GM19238 (cell line): ENCODE measurements around the gene OCLN.
"Not testable (repeated sequence)": the region's sequence is repeated elsewhere in the genome, so short reads cannot be mapped to it uniquely, and the experiment has no call there.

Experiments
- DNase-seq: peaks from one replicate; pipeline ENCODE4 v3.0.0; 2011; ENCODE audit warnings: low spot score; ENCODE audit not compliant: insufficient read length

Gene OCLN

DNA sequence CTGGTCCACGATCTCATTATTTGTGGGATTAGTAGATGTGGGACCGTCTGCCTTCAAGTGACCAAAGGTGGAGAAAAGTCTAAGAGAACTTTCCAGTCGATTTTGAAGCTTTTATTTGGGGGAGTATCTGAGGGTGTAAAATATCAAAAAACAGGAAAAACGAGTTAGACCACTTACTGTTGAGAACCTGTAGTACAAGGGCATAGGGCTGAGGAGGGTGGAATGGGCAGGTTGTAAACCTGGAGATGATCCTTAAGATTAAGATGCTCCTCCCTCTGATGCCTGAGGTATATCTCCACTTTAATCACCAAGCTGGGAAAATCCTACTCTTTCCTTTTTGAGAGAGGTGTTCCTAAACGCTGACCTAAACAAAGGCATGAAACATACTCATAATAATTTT, 35.4 kb downstream of the OCLN start:
- no peak for DNase-seq

DNA sequence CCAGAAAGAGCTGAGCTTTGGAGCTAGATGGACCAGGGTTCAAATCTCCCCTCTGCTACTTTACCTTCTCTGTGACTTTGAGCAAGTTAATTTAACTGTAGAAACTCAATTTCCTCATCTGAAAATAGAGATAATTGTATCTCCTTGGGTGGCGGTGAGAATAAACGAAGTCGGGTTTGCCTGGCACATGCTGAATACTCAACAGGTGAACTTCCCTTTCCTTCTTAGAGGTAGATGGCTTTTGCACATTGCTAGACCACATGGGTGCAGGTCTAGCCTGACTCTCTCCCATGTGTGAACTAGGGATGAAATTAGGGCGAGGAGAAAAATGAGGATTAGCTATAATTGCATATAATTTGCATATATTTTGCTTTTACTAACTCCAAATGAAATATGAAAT, 36.0 kb downstream of the OCLN start:
- no peak for DNase-seq

DNA sequence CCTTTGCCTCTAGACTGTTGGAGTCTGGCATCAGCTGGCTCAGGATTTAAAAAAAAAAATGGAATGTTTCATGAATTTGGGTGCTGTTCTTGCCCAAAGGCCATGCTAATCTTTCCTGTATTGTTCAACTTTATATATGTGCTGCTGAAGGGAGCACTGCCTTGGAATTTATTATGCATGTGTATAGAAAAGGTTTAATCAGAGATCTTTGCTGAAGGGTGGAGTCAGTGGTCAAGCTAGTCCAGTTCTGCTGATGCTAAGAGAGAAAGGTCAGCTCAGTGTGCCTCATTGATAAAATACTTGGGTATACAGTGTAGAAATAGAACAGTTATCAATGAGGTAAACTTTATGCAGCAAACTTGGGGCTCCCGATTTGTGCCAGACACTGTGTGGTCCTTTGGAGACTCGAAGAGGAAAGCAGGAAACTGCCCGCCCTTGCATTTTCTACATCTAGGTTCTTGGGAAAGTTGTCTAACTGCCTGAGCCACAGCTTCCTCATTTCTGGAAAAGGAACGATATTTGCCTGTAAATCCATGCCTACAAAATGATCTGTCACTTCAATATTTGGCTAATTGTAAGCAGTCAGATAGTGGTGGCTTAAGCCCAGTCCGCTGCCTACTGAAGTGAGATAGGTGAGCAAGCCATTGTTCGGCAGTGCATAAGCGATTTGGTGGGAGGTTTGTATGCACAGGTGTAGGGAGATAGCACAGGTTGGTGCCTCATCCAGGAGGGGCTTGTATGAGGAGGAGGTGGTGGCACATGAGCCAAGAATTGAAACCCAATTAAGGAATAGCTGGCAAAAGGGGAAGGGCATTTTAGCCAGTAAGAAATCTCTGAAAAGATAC, 38.2 kb downstream of the OCLN start:
- DNase-seq, result no peak

DNA sequence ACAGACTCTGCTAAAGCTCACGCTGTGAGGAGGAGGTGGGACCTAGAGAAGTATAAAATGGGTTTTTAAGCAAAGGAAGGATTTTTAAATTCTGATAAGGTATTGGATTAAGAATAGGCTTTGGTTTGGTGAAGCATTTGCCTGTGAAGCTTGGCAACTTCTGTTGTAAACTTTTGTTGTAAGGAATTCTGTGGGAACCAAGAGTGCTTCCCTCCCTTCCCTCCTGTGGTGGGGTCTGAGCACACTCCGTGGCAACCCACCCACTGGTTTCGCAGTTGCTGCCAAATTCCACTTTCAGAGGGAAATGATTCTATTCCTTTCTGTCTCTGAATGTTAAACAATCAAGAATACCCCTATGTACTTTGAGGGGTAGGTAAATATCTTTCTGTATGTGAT, 38.8 kb downstream of the OCLN start:
- no peak for DNase-seq

DNA sequence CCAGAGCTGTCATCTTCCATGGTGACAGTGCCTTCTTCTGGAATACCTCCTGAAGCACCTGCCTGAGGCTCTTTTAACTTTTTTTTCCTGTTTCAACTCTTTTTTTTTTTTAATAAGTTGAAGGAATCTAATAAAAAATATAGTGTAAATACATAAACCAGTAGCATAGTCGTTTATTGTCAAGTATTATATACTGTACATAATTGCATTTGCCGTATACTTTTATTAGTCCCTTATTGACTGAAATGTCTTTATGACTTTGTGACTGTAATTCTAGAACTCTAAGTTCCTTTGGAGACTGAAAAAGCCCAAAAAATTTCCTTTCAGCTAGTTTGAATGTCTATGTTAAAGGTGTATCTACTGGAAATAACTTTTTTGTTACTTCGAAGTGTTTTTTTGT, 45.3 kb downstream of the OCLN start:
- not testable (repeated sequence) for DNase-seq

DNA sequence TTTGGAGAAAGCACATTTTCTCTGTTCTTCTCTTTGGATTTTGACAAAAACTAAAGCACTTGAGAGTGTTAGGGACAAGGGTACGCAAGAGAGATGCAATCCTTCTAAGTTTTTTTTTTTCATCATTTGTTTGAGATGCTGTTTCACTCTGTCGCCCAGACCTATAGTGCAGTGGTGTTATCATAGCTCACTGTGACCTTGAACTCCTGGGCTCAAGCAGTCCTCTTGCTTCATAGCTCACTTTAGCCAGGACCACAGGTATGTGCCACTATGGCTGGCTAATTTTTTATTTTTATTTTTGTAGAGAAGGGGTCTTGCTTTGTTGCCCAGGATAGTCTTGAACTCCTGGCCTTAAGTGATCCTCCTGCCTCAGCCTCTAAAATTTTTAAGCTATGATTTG, 46.1 kb downstream of the OCLN start:
- not testable (repeated sequence) for DNase-seq

DNA sequence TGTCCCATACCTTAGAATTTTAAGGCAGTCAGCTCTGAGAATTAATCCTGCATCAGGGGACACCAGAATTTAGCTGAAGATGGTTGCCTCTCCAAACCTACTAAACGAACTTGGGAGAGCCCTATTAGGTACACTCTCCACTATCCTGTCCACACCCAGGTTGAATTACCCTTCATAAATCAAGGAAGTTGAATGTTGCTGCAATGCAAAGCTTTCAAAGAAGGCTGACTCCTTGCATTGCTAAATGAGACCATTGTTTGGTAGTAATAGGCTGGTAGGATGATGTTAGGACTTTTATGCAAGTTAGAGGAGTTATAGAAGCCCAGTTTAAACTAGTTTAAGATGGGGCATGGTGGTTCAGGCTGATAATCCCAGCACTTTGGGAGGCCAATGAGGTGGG, 48.8 kb downstream of the OCLN start:
- not testable (repeated sequence) for DNase-seq

DNA sequence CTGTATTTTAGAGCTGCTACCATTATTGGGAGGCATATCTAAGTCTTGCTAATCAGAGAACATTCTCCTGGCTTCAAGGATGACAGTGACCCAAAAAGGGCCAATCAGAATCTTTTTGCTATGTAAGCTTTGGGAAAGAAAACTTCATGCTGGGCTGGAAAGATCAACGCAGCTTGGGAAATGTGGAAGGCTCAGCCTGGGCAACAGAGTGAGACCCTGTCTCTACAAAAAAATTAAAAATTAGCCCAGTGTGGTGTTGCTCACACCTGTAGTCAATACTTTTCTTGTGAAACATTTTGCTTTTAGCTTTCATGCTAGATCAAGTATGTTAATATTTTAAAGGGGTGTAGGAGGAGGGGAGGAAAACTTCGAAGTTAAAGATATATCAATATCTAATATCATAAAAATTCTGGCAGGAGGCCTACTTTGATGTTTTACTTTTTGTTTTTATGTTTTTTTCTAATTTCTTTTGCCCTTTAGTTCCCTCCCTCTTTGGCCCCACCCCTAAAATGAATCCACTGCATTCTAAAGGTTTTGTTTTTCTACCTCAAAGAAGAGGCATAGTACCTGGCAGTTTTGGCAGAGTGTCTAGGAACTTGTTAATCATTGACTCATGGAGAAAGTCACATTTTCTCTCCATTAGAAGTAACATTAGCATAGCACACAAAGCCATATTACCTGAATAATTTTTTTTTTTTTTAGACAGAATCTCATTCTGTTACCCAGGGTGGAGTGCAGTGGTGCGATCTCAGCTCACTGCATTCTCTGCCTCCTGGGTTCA, 50.4 kb downstream of the OCLN start:
- DNase-seq, result not testable (repeated sequence)

DNA sequence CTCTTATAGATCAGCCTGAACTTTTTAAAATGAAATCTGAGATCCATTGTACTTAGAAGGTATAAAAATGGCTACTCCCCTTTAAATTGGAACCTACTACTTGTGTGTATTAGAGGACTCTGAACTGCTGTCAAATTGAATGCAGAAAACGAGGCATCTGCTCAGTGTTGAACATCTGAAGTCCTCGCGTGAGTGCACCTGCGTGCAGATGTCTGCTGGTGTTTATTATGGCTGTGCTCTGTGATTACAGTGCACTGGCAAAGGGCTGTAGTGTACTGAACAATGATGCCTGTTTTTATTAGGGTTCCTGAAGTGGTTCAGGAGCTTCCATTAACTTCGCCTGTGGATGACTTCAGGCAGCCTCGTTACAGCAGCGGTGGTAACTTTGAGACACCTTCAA, 52.0 kb downstream of the OCLN start:
- not testable (repeated sequence) for DNase-seq

DNA sequence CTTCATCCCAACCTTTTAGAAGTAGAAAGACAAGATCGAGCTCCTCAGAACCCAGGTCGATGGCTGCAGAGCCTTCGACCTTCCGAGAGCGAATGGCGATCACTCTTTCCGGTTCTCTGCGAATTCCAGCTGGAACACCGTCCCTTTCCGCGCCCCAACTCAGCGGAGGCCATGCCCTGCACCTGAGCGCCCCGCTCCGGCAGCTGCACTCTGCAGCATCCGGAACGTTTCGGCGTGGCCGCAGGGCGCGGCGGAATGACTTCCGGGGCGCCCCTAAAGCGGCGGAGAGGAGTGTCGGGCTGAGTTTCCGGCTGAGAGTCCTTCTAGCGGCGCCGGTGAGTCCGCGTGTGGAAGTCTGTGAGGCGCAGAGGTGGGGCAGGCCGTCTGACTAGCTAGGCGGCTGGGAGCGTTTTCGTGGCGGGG, 67.3 kb downstream of the OCLN start, which contains the start of gene GTF2H2C:
GTF2H2C (plus strand) TSS at position 284 of the 423 bp plus-strand sequence. CDS start 4,942 bp downstream, outside the sequence.
- not testable (repeated sequence) for DNase-seq

DNA sequence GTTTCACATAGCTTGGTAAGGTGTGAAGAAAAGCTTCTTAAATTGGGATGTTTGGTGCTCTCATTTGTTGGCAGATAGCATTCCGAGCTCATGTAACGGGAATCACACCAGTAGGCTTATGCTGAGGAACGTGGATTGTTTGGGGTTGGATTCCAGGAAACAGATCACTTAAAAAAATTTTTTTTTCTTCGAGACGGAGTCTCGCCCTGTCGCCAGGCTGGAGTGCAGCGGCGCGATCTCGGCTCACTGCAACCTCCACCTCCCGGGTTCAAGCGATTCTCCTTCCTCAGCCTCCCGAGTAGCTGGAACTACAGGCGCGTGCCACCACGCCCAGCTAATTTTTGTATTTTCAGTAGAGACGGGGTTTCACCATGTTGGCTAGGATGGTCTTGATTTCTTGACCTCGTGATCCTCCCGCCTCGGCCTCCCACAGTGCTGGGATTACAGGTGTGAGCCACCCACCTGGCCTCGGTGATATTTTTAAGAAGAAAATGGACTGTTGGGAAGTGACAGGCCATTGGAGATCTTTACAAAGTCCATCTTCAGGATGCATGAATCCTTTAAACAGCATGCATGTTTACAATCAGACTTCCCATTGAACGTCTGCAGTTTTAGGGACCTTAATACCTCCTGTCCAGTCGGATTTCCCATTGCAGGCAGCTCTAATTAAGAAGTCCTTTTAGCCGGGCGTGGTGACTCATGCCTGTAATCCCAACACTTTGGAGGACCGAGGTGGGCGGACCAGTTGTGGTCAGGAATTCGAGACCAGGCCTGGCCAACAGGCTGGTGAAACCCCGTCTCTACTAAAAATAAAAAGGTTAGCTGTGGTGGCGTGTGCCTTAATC, 68.2 kb downstream of the OCLN start:
- not testable (repeated sequence) for DNase-seq

DNA sequence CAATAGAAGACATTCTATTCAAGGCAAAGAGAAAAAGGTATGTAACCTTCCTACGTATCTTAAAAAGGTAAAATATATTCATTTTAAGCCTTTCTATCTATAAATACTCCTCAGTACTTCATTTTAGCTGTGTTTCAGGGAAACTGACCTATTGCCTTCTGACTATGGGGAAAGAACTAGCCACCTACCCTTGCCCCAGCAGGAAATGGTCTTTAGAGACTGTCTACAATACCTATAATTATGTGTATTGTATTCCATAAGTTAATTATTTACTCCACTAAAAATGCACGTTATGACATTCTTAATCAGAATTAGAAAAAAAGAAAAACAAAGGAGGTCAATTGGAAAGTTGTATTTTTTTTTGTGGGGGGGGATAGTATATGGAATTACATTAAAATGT, 73.6 kb downstream of the OCLN start:
- not testable (repeated sequence) for DNase-seq

DNA sequence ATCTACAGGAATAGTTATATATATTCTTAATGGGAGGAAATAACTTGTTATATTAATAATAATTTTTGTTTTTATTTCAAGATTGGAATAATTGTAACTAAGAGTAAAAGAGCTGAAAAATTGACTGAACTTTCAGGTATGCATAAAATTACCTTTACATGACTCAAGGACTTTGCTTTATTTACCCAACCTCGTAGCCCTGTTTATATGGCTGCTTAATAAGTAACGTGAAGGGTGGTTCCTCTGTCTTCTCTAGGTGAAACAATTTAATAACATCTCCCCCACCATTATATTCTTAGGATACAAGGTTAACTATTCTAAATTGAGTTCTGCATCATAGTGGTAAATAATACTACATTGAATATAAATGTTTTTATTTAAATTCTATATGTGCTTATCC, 75.5 kb downstream of the OCLN start:
- DNase-seq, result not testable (repeated sequence)

DNA sequence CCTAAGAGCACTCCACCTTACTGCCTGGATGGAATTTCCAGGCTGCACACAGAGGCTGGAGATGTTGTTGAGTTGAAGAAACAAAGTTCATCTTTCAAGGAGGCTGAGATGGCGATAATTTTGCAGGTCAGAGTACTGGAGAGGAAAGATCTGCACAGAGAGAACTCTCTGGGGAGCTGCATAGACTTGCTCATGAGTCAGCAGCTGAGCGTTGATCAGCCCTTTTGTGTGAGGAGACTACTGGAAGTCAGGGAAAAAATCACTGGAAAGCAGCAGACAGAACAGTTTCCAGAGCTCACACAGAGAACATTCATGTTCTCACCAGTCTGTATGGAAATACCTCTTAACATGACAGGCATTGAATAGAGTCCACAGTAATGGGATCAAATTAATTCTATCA, 90.8 kb downstream of the OCLN start:
- not testable (repeated sequence) for DNase-seq

DNA sequence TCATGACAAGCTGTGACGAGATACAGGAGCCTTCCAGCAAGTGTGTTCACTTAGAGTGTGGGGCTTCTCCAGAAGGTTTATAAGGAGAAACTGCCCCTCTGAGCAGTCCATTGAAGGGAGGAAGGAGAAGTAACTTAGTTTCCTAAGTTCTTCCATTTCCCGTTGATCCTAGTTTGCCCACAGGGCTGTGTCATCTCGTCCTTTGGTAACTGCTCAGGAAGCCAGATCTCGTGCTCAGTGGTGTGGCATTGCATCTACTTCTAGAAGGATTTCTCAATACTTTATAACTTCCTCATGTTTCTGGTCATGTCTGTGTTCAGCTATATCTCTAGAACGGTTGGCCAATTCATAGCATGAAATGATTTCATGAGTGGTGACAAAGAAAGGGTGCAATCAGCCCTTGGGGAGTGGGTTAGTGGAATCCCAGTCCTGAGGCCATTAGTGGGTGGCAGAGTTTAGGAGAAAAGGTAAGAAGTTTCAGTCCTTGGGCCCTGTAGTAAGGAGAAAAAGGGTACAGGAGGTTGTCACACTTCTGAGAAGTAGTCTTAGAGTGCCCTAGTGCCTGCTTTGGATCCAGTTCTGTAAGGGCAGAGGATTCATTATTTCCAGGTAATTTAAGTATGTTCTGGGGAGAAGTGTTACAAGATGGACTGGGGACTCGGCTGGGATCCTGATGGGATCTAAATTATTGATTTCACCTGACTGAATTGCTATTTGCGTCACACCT, 103.7 kb downstream of the OCLN start:
- not testable (repeated sequence) for DNase-seq

DNA sequence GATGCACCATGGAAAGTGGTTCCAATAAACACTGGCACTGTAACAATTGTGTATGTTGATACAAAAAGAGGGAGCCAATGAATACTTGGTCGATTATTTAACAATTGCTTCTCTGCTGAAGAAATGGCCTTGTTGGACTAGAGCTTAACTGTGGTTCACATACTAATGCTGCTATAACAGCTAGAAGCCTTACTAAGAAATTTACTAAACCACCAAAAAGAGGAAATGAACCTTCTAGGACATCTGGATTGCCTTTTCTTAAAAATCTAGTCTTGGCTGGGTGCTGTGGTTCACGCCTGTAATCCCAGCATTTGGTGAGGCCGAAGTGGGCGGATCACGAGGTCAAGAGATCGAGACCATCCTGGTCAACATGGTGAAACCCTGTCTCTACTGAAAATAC, 109.4 kb downstream of the OCLN start:
- DNase-seq, result not testable (repeated sequence)

DNA sequence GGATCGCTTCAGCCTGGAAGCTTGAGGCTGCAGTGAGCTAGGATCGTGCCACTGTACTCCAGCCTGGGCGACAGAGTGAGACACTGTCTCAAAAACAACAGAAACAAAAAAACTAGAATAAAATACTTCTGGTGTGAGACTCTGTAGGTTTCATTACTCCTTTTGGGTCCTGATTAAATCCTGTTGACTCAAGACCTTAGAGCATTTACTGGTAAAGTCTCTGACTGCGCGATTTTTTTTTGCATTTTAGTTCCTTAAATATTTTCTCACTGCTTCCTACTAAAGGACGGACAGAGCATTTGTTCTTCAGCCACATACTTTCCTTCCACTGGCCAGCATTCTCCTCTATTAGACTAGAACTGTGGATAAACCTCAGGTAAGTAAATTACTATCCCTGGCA, 114.2 kb downstream of the OCLN start:
- not testable (repeated sequence) for DNase-seq
